K562 (cell line): ENCODE data around the gene ATP10B. TPM values are rescaled to one million over a fixed set of nuclear protein-coding genes. Genes with fewer than 3 reads are reported as not detected.

Experiments used
- ATAC-seq: fragments of 200-7000 bp; cut with Tn5 transposase; 3 replicates; pipeline ENCODE4 v1.9.1; 2020; ENCODE audit warnings: moderate library complexity
- BruUV-seq: library from RNA; stranded (reverse); fragments of 400-500 nt; replicated peaks from 2 replicates; lab custom pipeline; 2021; lab: Mats Ljungman, UMichigan
- CTCF ChIA-PET: fragments of 300-600 bp; formaldehyde crosslinking; extraction: SDS; loops from one replicate; lab custom pipeline; 2021; ENCODE audit warnings: low intra/inter-chr PET ratio; lab: Yijun Ruan, JAX
- POLR2A ChIA-PET: fragments of 300-600, 350-650 bp; sonication (Branson Sonifier 250); formaldehyde crosslinking; extraction: SDS; loops from one replicate; lab custom pipeline; 2021; ENCODE audit warnings: antibody characterized with exemption, inconsistent platforms; lab: Yijun Ruan, JAX
- DNase-seq, 4 experiments: peaks; one replicate each; pipeline versions ENCODE4 v3.0.0 to v3.0.0-alpha.2; 2011 to 2018; ENCODE audit warnings: low spot score in 3 of 4, mixed read lengths in 3 of 4; ENCODE audit errors: extremely low read depth in 1 of 4
- FAIRE-seq: peaks from 2 replicates; lab custom pipeline; 2011; peaks lifted over from hg19 to GRCh38; lab: Jason Lieb, UNC
- H2AFZ ChIP-seq: 2 replicates; pipeline ENCODE4 v1.6.0; 2011; ENCODE audit warnings: low read depth, low read length, control low read depth, inconsistent platforms
- H3K27ac ChIP-seq: fragments of 200-600 bp; 3 replicates; pipeline ENCODE4 v1.8.0; 2011; ENCODE audit warnings: low read depth, mild to moderate bottlenecking, control low read depth, inconsistent platforms, low read length, moderate library complexity, mixed read lengths; ENCODE audit errors: extremely low read depth
- H3K27me3 ChIP-seq, 2 experiments: fragments of 300-600 bp in 1 of 2; 2 replicates in 1 of 2; 3 replicates in 1 of 2; pipeline versions ENCODE4 v1.6.0 to v1.8.0; 2011; ENCODE audit warnings: inconsistent platforms in 2 of 2, low read length in 2 of 2, mild to moderate bottlenecking in 1 of 2, mixed read lengths in 1 of 2, moderate library complexity in 1 of 2; ENCODE audit not compliant: control insufficient read depth in 2 of 2, insufficient read depth in 2 of 2
- H3K36me3 ChIP-seq: fragments of 300-600 bp; 3 replicates; pipeline ENCODE4 v1.8.0; 2011; ENCODE audit warnings: mild to moderate bottlenecking, low read length, inconsistent platforms; ENCODE audit not compliant: control insufficient read depth, insufficient read depth
- H3K4me1 ChIP-seq, 2 experiments: fragments of 200-600 bp in 1 of 2; replicated peaks in 1 of 2; 2 replicates in 1 of 2; 3 replicates in 1 of 2; pipeline versions ENCODE4 v1.5.1 to v1.8.0; 2011; ENCODE audit warnings: inconsistent platforms in 2 of 2, low read length in 2 of 2, mild to moderate bottlenecking in 1 of 2, mixed read lengths in 1 of 2, moderate library complexity in 1 of 2; ENCODE audit not compliant: control insufficient read depth in 2 of 2, insufficient read depth in 2 of 2
- H3K4me2 ChIP-seq: 2 replicates; pipeline ENCODE4 v1.6.1; 2011; ENCODE audit warnings: low read length, control low read depth, inconsistent platforms, mixed read lengths; ENCODE audit not compliant: insufficient read depth
- H3K4me3 ChIP-seq: fragments of 200-600 bp; sonication (generic), shearing (Covaris generic); 2 replicates; pipeline ENCODE4 v1.5.1; 2016; ENCODE audit warnings: control low read depth, inconsistent platforms
- H3K79me2 ChIP-seq: fragments of 200-600 bp; 3 replicates; pipeline ENCODE4 v1.8.0; 2011; ENCODE audit warnings: low read length, inconsistent platforms; ENCODE audit not compliant: control insufficient read depth, insufficient read depth
- H3K9ac ChIP-seq, 2 experiments: 2 replicates each; pipeline versions ENCODE4 v1.6.0 to v1.6.1; 2011; ENCODE audit warnings: low read depth in 2 of 2, low read length in 2 of 2, control low read depth in 1 of 2, inconsistent platforms in 1 of 2, mild to moderate bottlenecking in 1 of 2, mixed read lengths in 1 of 2; ENCODE audit not compliant: insufficient read depth in 1 of 2
- H3K9me1 ChIP-seq: one replicate; pipeline ENCODE4 v1.6.0; 2011; ENCODE audit warnings: inconsistent platforms, mild to moderate bottlenecking, low read length, moderate library complexity; ENCODE audit not compliant: control insufficient read depth, insufficient read depth
- H3K9me3 ChIP-seq: replicated peaks from 2 replicates; pipeline ENCODE4 v1.5.1; 2011; ENCODE audit warnings: low read depth, low read length, inconsistent platforms; ENCODE audit not compliant: control insufficient read depth, insufficient read depth
- H4K20me1 ChIP-seq: replicated peaks from 2 replicates; pipeline ENCODE4 v1.6.1; 2011; ENCODE audit warnings: low read length, inconsistent platforms, mixed read lengths; ENCODE audit not compliant: control insufficient read depth, insufficient read depth
- CHD7 ChIP-seq: fragments of 200-600 bp; sonication (generic); IDR thresholded peaks from one replicate; pipeline ENCODE4 v1.6.1; 2012; ENCODE audit warnings: mild to moderate bottlenecking, low read depth, low read length, inconsistent platforms
- HDAC2 ChIP-seq: fragments of 450-650 bp; IDR thresholded peaks from 2 replicates; pipeline ENCODE4 v1.6.1; 2016; ENCODE audit warnings: mild to moderate bottlenecking
- HNRNPUL1 ChIP-seq: fragments of 200-400 bp; formaldehyde crosslinking; IDR thresholded peaks from 2 replicates; pipeline ENCODE4 v1.6.1; 2017; ENCODE audit warnings: low read length
- KDM4B ChIP-seq, 2 experiments: fragments of 450-650 bp in 1 of 2; sonication (generic) in 1 of 2; IDR thresholded peaks; 2 replicates each; pipeline ENCODE4 v1.6.1; 2016 to 2017; ENCODE audit warnings: borderline replicate concordance in 2 of 2, antibody characterized with exemption in 1 of 2, low read depth in 1 of 2, mild to moderate bottlenecking in 1 of 2
- THRA ChIP-seq: fragments of 450-650 bp; IDR thresholded peaks from 2 replicates; pipeline ENCODE4 v1.6.1; 2017; ENCODE audit warnings: mild to moderate bottlenecking, moderate library complexity
- ZNF507 ChIP-seq: conservative IDR thresholded peaks from 2 replicates; pipeline ENCODE4 v1.6.1; 2017; ENCODE audit warnings: missing genetic modification characterization, missing compliant biosample characterization
- ZZZ3 ChIP-seq: fragments of 450-650 bp; IDR thresholded peaks from 2 replicates; pipeline ENCODE4 v1.6.1; 2016; ENCODE audit warnings: antibody characterized with exemption, mild to moderate bottlenecking, moderate library complexity
- WGBS: fragments of 100-300 bp; shearing (Covaris generic); methylation state at CpG from one replicate; pipeline ENCODE4 v1.1.6; 2016; ENCODE audit warnings: low coverage, mixed read lengths; ENCODE audit not compliant: insufficient coverage; ENCODE audit errors: missing lambda C conversion rate; 5-methylcytosine and 5-hydroxymethylcytosine counted together
- in situ Hi-C: fragments of 300-500 bp; cut with MboI; formaldehyde crosslinking; loops from 4 replicates; pipeline ENCODE4 v1.15.0; 2018; ENCODE audit warnings: inconsistent platforms, mixed read lengths
- intact Hi-C: fragments of 100-400 bp; cut with micrococcal nuclease; formaldehyde crosslinking; loops from 2 replicates; pipeline ENCODE4 v1.14.2; 2022
- polyA plus RNA-seq, 8 experiments: library from polyadenylated mRNA; depleted of rRNA in 4 of 8; stranded (reverse) in 5 of 8; unstranded in 3 of 8; fragments of >200 nt; fragmentation: Nextera tagmentation in 2 of 8; fragmentation: Illumina TruSeq in 1 of 8; extraction: Ambion mirVana in 2 of 8; extraction: Trizol in 1 of 8; gene quantifications; 2 replicates each; pipeline versions ENCODE4 v1.2.1 to v1.2.3, GENCODE V29; 2011 to 2014; ENCODE audit warnings: inconsistent platforms in 1 of 8, missing spikeins in 1 of 8
- total RNA-seq, 7 experiments: library from RNA; depleted of rRNA in 6 of 7; stranded (reverse); fragments of >200 nt in 6 of 7; fragmentation: Illumina TruSeq in 2 of 7; extraction: Trizol in 2 of 7; gene quantifications; 2 replicates each; pipeline versions ENCODE4 v1.2.1 to v1.2.3, GENCODE V29; 2011 to 2021; ENCODE audit warnings: low replicate concordance in 1 of 7
- TF ChIP-seq, protein P1 (sequence below): fragments of 450-650 bp; IDR thresholded peaks from 2 replicates; pipeline ENCODE4 v1.6.1; 2016
- TF ChIP-seq, protein P2 (sequence below): sonication (generic); IDR thresholded peaks from 2 replicates; pipeline ENCODE4 v1.6.1; 2016

Gene ATP10B
- total and polyA plus RNA-seq, 9 of the 15 experiments (the other 6 are each of a cell fraction or from before 2014, with no cell fraction given) = 0.04 TPM; not detected in 8

DNA sequence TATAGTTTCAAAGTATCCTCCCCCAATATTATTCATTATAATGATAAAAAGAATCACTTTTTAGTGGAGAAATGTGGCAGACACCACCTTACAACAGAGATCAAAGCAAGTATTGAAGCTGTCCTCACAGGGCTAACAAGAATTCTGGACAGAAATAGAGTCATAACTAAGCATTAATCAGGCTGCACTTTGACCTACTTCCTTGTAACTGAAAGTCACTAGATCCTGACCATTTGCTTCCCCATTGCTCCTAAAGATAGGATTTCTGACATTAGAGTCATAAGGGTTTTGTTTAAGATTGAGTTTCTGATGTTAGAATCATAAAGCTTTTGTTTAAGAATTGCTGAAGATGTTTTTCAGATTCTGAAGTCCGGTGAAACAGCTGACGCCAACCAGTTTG, 159.7 kb downstream of the ATP10B start:
- no peaks in the 10 kb centered on the region for H3K4me1 ChIP-seq
- H4K20me1 ChIP-seq = no peaks in the 10 kb centered on the region
- no peak for ATAC-seq
- no peak overlapping the region for H3K4me2 ChIP-seq
- no peaks in the 10 kb centered on the region for H3K9me3 ChIP-seq
- H2AFZ ChIP-seq = no peak overlapping the region
- no peak overlapping the region for H3K9ac ChIP-seq
- no peak overlapping the region for H3K27ac ChIP-seq
- no peak for DNase-seq
- no peaks in the 10 kb centered on the region for H3K27me3 ChIP-seq
- FAIRE-seq = no peak
- no peaks in the 10 kb centered on the region for H3K79me2 ChIP-seq
- ChIA-PET POLR2A (no interaction called here), CTCF (no interaction called here)
- intact Hi-C loops (no loop called here), in situ Hi-C loops (no loop called here)
- WGBS = 0% methylated on average over 2 of the region's 2 CpGs
- BruUV-seq = no TSS peak
- H3K36me3 ChIP-seq = no peaks in the 10 kb centered on the region
- H3K9me1 ChIP-seq = no peaks in the 10 kb centered on the region
- H3K4me3 ChIP-seq = no peak overlapping the region
- TF ChIP-seq THRA = no peak
- TF ChIP-seq ZZZ3 = no peak
- TF ChIP-seq, protein P1, sequence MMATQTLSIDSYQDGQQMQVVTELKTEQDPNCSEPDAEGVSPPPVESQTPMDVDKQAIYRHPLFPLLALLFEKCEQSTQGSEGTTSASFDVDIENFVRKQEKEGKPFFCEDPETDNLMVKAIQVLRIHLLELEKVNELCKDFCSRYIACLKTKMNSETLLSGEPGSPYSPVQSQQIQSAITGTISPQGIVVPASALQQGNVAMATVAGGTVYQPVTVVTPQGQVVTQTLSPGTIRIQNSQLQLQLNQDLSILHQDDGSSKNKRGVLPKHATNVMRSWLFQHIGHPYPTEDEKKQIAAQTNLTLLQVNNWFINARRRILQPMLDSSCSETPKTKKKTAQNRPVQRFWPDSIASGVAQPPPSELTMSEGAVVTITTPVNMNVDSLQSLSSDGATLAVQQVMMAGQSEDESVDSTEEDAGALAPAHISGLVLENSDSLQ = no peak
- no peak for TF ChIP-seq CHD7
- TF ChIP-seq ZNF507 = no peak
- TF ChIP-seq HDAC2 = no peak
- TF ChIP-seq, protein P2, sequence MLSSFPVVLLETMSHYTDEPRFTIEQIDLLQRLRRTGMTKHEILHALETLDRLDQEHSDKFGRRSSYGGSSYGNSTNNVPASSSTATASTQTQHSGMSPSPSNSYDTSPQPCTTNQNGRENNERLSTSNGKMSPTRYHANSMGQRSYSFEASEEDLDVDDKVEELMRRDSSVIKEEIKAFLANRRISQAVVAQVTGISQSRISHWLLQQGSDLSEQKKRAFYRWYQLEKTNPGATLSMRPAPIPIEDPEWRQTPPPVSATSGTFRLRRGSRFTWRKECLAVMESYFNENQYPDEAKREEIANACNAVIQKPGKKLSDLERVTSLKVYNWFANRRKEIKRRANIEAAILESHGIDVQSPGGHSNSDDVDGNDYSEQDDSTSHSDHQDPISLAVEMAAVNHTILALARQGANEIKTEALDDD = no peak
- no peak for TF ChIP-seq KDM4B (IDR thresholded peaks at IDR 0.05; ENCODE audit: borderline replicate concordance in 2 of 2, low read depth in 1 of 2)
- TF ChIP-seq HNRNPUL1 = no peak
